ENCODE data around the gene PIK3CB.

Gene PIK3CB

GRCh38 chr3:138834596-138835396 lies at the start of gene PIK3CB:
Gene PIK3CB (minus strand): TSS chr3:138834928. CDS start chr3:138759343, 75,585 bp downstream.
- H3K9me3 ChIP-seq, result no peaks in the 10 kb centered on the region
- H3K27ac ChIP-seq, result peak within 1 kb of the TSS; percentile 84 to 96
- no peak for TF ChIP-seq CTCF (IDR thresholded peaks at IDR 0.05)
- DNase-seq, result peak; percentile 84 to 93
- peak within 1 kb of the TSS; percentile 69 to 86 for H3K4me3 ChIP-seq
- intact Hi-C loops (cut with DNase I; ENCODE audit: low total_unique reads), result loop anchor here (10.0 kb wide), 2 partner anchors 80 to 240 kb away; partner anchors contain the start of gene CEP70
- H3K27me3 ChIP-seq, result no peaks in the 10 kb centered on the region
- peaks cover 0 to 19% (median 11%) of the 10 kb centered on the region in 4 donors for H3K4me1 ChIP-seq
- H3K36me3 ChIP-seq, result no peaks in the 10 kb centered on the region

GRCh38 chr3:138881233-138881632 lies 46.5 kb upstream of the PIK3CB start:
- intact Hi-C loops (cut with DNase I; ENCODE audit: low total_unique reads), result no loop called here
- Histone ChIP-seq H3K9me3 (no peaks in the 10 kb centered on the region), H3K36me3 (no peaks in the 10 kb centered on the region), H3K27ac (no peak overlapping the region), H3K27me3 (no peaks in the 10 kb centered on the region), H3K4me1 (no peaks in the 10 kb centered on the region), H3K4me3 (no peak overlapping the region)
- no peak for DNase-seq
- TF ChIP-seq CTCF (IDR thresholded peaks at IDR 0.05), result no peak

- no peaks in the 10 kb centered on the region for H3K27me3 ChIP-seq
- H3K9me3 ChIP-seq, result no peaks in the 10 kb centered on the region
- DNase-seq, result no peak
- no peak overlapping the region for H3K27ac ChIP-seq
- intact Hi-C loops (cut with DNase I; ENCODE audit: low total_unique reads), result no loop called here
- TF ChIP-seq CTCF (IDR thresholded peaks at IDR 0.05), result no peak
- no peaks in the 10 kb centered on the region for H3K36me3 ChIP-seq
- no peak overlapping the region for H3K4me3 ChIP-seq
- H3K4me1 ChIP-seq, result no peaks in the 10 kb centered on the region
These were observed 45.0 kb upstream of the PIK3CB start for GRCh38 chr3:138879541-138880380.

- no peak for DNase-seq
- no peaks in the 10 kb centered on the region for H3K36me3 ChIP-seq
- H3K4me1 ChIP-seq, result no peaks in the 10 kb centered on the region
- H3K27me3 ChIP-seq, result no peaks in the 10 kb centered on the region
- H3K9me3 ChIP-seq, result no peaks in the 10 kb centered on the region
- no peak overlapping the region for H3K27ac ChIP-seq
- TF ChIP-seq CTCF (IDR thresholded peaks at IDR 0.05), result no peak
- intact Hi-C loops (cut with DNase I; ENCODE audit: low total_unique reads), result no loop called here
- H3K4me3 ChIP-seq, result no peak overlapping the region
These were observed 42.5 kb upstream of the PIK3CB start for GRCh38 chr3:138877226-138877625.

GRCh38 chr3:138875754-138876664 lies 41.3 kb upstream of the PIK3CB start:
- Histone ChIP-seq H3K4me3 (no peak overlapping the region), H3K36me3 (no peaks in the 10 kb centered on the region), H3K9me3 (no peaks in the 10 kb centered on the region), H3K27me3 (no peaks in the 10 kb centered on the region), H3K27ac (no peak overlapping the region), H3K4me1 (no peaks in the 10 kb centered on the region)
- intact Hi-C loops (cut with DNase I; ENCODE audit: low total_unique reads), result no loop called here
- no peak for DNase-seq
- no peak for TF ChIP-seq CTCF (IDR thresholded peaks at IDR 0.05)
